PC-3 (cell line): ENCODE data around the gene TMEM131. TPM values are rescaled to one million over a fixed set of nuclear protein-coding genes. Genes with fewer than 3 reads are reported as not detected.

Experiments
- ATAC-seq: fragments of 200-7000 bp; cut with Tn5 transposase; 2 replicates; pipeline ENCODE4 v1.9.1; 2020; ENCODE audit warnings: mild to moderate bottlenecking, moderate library complexity
- BruUV-seq: library from RNA; stranded (reverse); fragments of 400-500 nt; replicated peaks from 2 replicates; lab custom pipeline; 2021; lab: Mats Ljungman, UMichigan
- CTCF ChIA-PET: fragments of 300-600 bp; sonication (Branson Sonifier 250); formaldehyde crosslinking; loops from one replicate; lab custom pipeline; 2022; ENCODE audit warnings: antibody characterized with exemption; lab: Charles Lee
- POLR2A ChIA-PET: fragments of 300-600 bp; sonication (Branson Sonifier 250); formaldehyde crosslinking; loops from one replicate; lab custom pipeline; 2022; ENCODE audit warnings: antibody characterized with exemption; ENCODE audit not compliant: unreplicated experiment; lab: Charles Lee
- DNase-seq: peaks from one replicate; pipeline ENCODE4 v3.0.0-alpha.2; 2015
- H2AFZ ChIP-seq: fragments of 300-600 bp; sonication (generic); 2 replicates; pipeline ENCODE4 v1.6.0; 2016; ENCODE audit warnings: antibody characterized with exemption, low read length
- H3F3A ChIP-seq: fragments of 300-600 bp; sonication (generic); one replicate; pipeline ENCODE4 v1.6.0; 2017; ENCODE audit warnings: antibody characterized with exemption, low read length, control low read depth, mild to moderate bottlenecking; ENCODE audit not compliant: unreplicated experiment
- H3K27ac ChIP-seq: fragments of 300-600 bp; sonication (generic); 2 replicates; pipeline ENCODE4 v1.5.1; 2016; ENCODE audit warnings: mild to moderate bottlenecking, low read length
- H3K27me3 ChIP-seq: fragments of 300-600 bp; sonication (generic); 2 replicates; pipeline ENCODE4 v1.6.1; 2016; ENCODE audit warnings: low read length, mixed read lengths
- H3K36me3 ChIP-seq: fragments of 300-600 bp; sonication (generic); 2 replicates; pipeline ENCODE4 v1.6.1; 2016; ENCODE audit warnings: low read depth, mixed run types, low read length, mixed read lengths
- H3K4me1 ChIP-seq: fragments of 300-600 bp; sonication (generic); 2 replicates; pipeline ENCODE4 v1.5.1; 2016; ENCODE audit warnings: low read length; ENCODE audit not compliant: insufficient read depth
- H3K4me2 ChIP-seq: fragments of 300-600 bp; sonication (generic); 2 replicates; pipeline ENCODE4 v1.6.0; 2016; ENCODE audit warnings: low read length
- H3K4me3 ChIP-seq: fragments of 300-600 bp; sonication (generic); 2 replicates; pipeline ENCODE4 v1.5.1; 2016; ENCODE audit warnings: mild to moderate bottlenecking, low read length, mixed read lengths
- H3K79me2 ChIP-seq: fragments of 300-600 bp; sonication (generic); 2 replicates; pipeline ENCODE4 v1.6.1; 2017; ENCODE audit warnings: low read length, mixed read lengths
- H3K9ac ChIP-seq: fragments of 300-600 bp; sonication (generic); 2 replicates; pipeline ENCODE4 v1.6.0; 2016; ENCODE audit warnings: mild to moderate bottlenecking, low read length
- H3K9me2 ChIP-seq: fragments of 300-600 bp; sonication (generic); replicated peaks from 2 replicates; pipeline ENCODE4 v1.6.1; 2016; ENCODE audit warnings: mixed run types, low read length, mixed read lengths
- H3K9me3 ChIP-seq: fragments of 300-600 bp; sonication (generic); 2 replicates; pipeline ENCODE4 v1.6.1; 2016; ENCODE audit warnings: low read length, mixed read lengths
- H4K20me1 ChIP-seq: fragments of 300-600 bp; sonication (generic); 2 replicates; pipeline ENCODE4 v1.6.1; 2016; ENCODE audit warnings: low read length, mixed read lengths
- CTCF ChIP-seq: fragments of 300-600 bp; sonication (generic); conservative IDR thresholded peaks from 2 replicates; pipeline ENCODE4 v1.5.1; 2017; ENCODE audit warnings: antibody characterized with exemption, low read depth, mild to moderate bottlenecking, low read length
- EZH2 ChIP-seq: fragments of 300-600 bp; sonication (generic); IDR thresholded peaks from one replicate; pipeline ENCODE4 v1.6.1; 2017; ENCODE audit warnings: antibody characterized with exemption, mild to moderate bottlenecking, low read length; ENCODE audit not compliant: unreplicated experiment
- EZH2phosphoT487 ChIP-seq: fragments of 300-600 bp; sonication (generic); IDR thresholded peaks from 2 replicates; pipeline ENCODE4 v1.6.1; 2018; ENCODE audit warnings: mild to moderate bottlenecking, antibody characterized with exemption, low read length, borderline replicate concordance
- intact Hi-C: fragments of 100-400 bp; cut with micrococcal nuclease; formaldehyde crosslinking; loops from 2 replicates; pipeline ENCODE4 v1.9.0; 2023
- total RNA-seq: library from RNA; depleted of rRNA; stranded (reverse); fragments of >200 nt; gene quantifications from 2 replicates; pipeline ENCODE4 v1.2.3, GENCODE V29; 2014

Gene TMEM131
- total RNA-seq, 1 experiment from 2014 or later, result 21.1 TPM

GRCh38 chr2:97869722-97870346 is 125.9 kb downstream of the TMEM131 start:
- ChIA-PET CTCF (interaction anchor here (0.5 kb wide), 1 partner anchor 85 kb away, joined by 3 read pairs; no protein-coding TSS in a partner anchor), POLR2A (interaction anchor here (0.6 kb wide), 3 partner anchors 50 to 189 kb away, joined by 3 to 4 read pairs (median 4); no protein-coding TSS in a partner anchor)
- H3K9me2 ChIP-seq, result no peaks in the 10 kb centered on the region
- ATAC-seq (no peak), DNase-seq (no peak)
- no peak overlapping the region for H2AFZ ChIP-seq
- H3K4me3 ChIP-seq, result peak overlapping the region; percentile 50
- no peaks in the 10 kb centered on the region; the same call in 1 of the 2 replicates for H3K36me3 ChIP-seq
- H3K9ac ChIP-seq, result peak overlapping the region; percentile 93
- no peak for TF ChIP-seq EZH2phosphoT487
- no peak for TF ChIP-seq EZH2
- TF ChIP-seq CTCF, result no peak
- no peaks in the 10 kb centered on the region for H4K20me1 ChIP-seq
- H3K9me3 ChIP-seq, result no peaks in the 10 kb centered on the region
- peak overlapping the region; percentile 79 for H3K4me2 ChIP-seq
- H3K27ac ChIP-seq, result peak overlapping the region; percentile 100
- H3F3A ChIP-seq, result peaks cover 34% of the 10 kb centered on the region
- no peaks in the 10 kb centered on the region for H3K27me3 ChIP-seq
- H3K4me1 ChIP-seq, result peaks cover 57% of the 10 kb centered on the region
- TSS peak; percentile 96 for BruUV-seq
- intact Hi-C loops, result loop anchor here (1.0 to 2.0 kb wide), 3 partner anchors 21 to 123 kb away; no protein-coding TSS in a partner anchor
- peaks cover 30% of the 10 kb centered on the region for H3K79me2 ChIP-seq

GRCh38 chr2:97868986-97869721 is 126.6 kb downstream of the TMEM131 start:
- TF ChIP-seq EZH2phosphoT487, result no peak
- TF ChIP-seq EZH2, result no peak
- TF ChIP-seq CTCF, result no peak
- peak overlapping the region; percentile 79 for H3K4me2 ChIP-seq
- peaks cover 34% of the 10 kb centered on the region for H3F3A ChIP-seq
- CTCF ChIA-PET, result no interaction called here
- H3K9ac ChIP-seq, result peak overlapping the region; percentile 93
- H4K20me1 ChIP-seq, result no peaks in the 10 kb centered on the region
- H3K9me2 ChIP-seq, result no peaks in the 10 kb centered on the region
- POLR2A ChIA-PET, result interaction anchor here (0.6 kb wide), 2 partner anchors 50 to 188 kb away, joined by 3 to 4 read pairs; no protein-coding TSS in a partner anchor
- intact Hi-C loops, result loop anchor here (1.0 kb wide), 1 partner anchor 20 kb away; no protein-coding TSS in a partner anchor
- H3K27me3 ChIP-seq, result no peaks in the 10 kb centered on the region
- peak overlapping the region; percentile 100 for H3K27ac ChIP-seq
- peaks cover 57% of the 10 kb centered on the region for H3K4me1 ChIP-seq
- peaks cover 30% of the 10 kb centered on the region for H3K79me2 ChIP-seq
- peak; percentile 95 for DNase-seq
- no TSS peak for BruUV-seq
- H3K9me3 ChIP-seq, result no peaks in the 10 kb centered on the region
- peak overlapping the region; percentile 50 for H3K4me3 ChIP-seq
- no peak overlapping the region for H2AFZ ChIP-seq
- no peaks in the 10 kb centered on the region; the same call in 1 of the 2 replicates for H3K36me3 ChIP-seq
- peak; percentile 78 for ATAC-seq
